Measurements from ENCODE around the gene ZNF503.

The ZNF503 gene

GRCh38 chr10:75400163-75400770, 1.3 kb downstream of the ZNF503 start:
- Histone ChIP-seq H3K4me2 (ENCODE audit: low read length) (no peak overlapping the region), H4K20me1 (ENCODE audit: insufficient read depth, low read length) (no peaks in the 10 kb centered on the region), H3K27me3 (ENCODE audit: low read depth, low read length) (no peaks in the 10 kb centered on the region), H3K36me3 (replicated peaks; ENCODE audit: low read depth, low read length) (no peaks in the 10 kb centered on the region), H3K4me3 (ENCODE audit: low read length) (no peak overlapping the region), H3K9me3 (ENCODE audit: insufficient read depth, low read length) (no peaks in the 10 kb centered on the region), H3K79me2 (ENCODE audit: low read length) (no peaks in the 10 kb centered on the region), H3K27ac (ENCODE audit: low read length) (no peak overlapping the region), H3K9ac (ENCODE audit: low read length) (no peak overlapping the region), H2AFZ (ENCODE audit: low read depth, low read length) (no peak overlapping the region), H3K4me1 (ENCODE audit: low read length) (no peaks in the 10 kb centered on the region)
- no peak for TF ChIP-seq EZH2phosphoT487 (IDR thresholded peaks at IDR 0.05; ENCODE audit: low read depth)
- no peak for TF ChIP-seq CTCF (IDR thresholded peaks at IDR 0.05; ENCODE audit: low read depth, low read length)

- Histone ChIP-seq H3K4me2 (ENCODE audit: low read length) (no peak overlapping the region), H3K4me1 (ENCODE audit: low read length) (no peaks in the 10 kb centered on the region), H3K9me3 (ENCODE audit: insufficient read depth, low read length) (no peaks in the 10 kb centered on the region), H3K36me3 (replicated peaks; ENCODE audit: low read depth, low read length) (no peaks in the 10 kb centered on the region), H4K20me1 (ENCODE audit: insufficient read depth, low read length) (no peaks in the 10 kb centered on the region), H3K27me3 (ENCODE audit: low read depth, low read length) (no peaks in the 10 kb centered on the region), H3K4me3 (ENCODE audit: low read length) (no peak overlapping the region), H2AFZ (ENCODE audit: low read depth, low read length) (no peak overlapping the region), H3K27ac (ENCODE audit: low read length) (no peak overlapping the region), H3K79me2 (ENCODE audit: low read length) (no peaks in the 10 kb centered on the region), H3K9ac (ENCODE audit: low read length) (no peak overlapping the region)
- TF ChIP-seq EZH2phosphoT487 (IDR thresholded peaks at IDR 0.05; ENCODE audit: low read depth) (no peak), CTCF (IDR thresholded peaks at IDR 0.05; ENCODE audit: low read depth, low read length) (no peak)
Measured at GRCh38 chr10:75399461-75400162, 2.0 kb downstream of the ZNF503 start.

- H3K36me3 ChIP-seq (replicated peaks; ENCODE audit: low read depth, low read length): no peaks in the 10 kb centered on the region
- H3K4me2 ChIP-seq (ENCODE audit: low read length): no peak overlapping the region
- no peaks in the 10 kb centered on the region for H4K20me1 ChIP-seq (ENCODE audit: insufficient read depth, low read length)
- H2AFZ ChIP-seq (ENCODE audit: low read depth, low read length): no peak overlapping the region
- no peak overlapping the region for H3K9ac ChIP-seq (ENCODE audit: low read length)
- no peak for TF ChIP-seq EZH2phosphoT487 (IDR thresholded peaks at IDR 0.05; ENCODE audit: low read depth)
- no peak for TF ChIP-seq CTCF (IDR thresholded peaks at IDR 0.05; ENCODE audit: low read depth, low read length)
- no peaks in the 10 kb centered on the region for H3K27me3 ChIP-seq (ENCODE audit: low read depth, low read length)
- no peak overlapping the region for H3K4me3 ChIP-seq (ENCODE audit: low read length)
- no peak overlapping the region for H3K27ac ChIP-seq (ENCODE audit: low read length)
- no peaks in the 10 kb centered on the region for H3K79me2 ChIP-seq (ENCODE audit: low read length)
- no peaks in the 10 kb centered on the region for H3K9me3 ChIP-seq (ENCODE audit: insufficient read depth, low read length)
- no peaks in the 10 kb centered on the region for H3K4me1 ChIP-seq (ENCODE audit: low read length)
Measured at GRCh38 chr10:75398692-75399460, 2.7 kb downstream of the ZNF503 start.

GRCh38 chr10:75398200-75398691, 3.3 kb downstream of the ZNF503 start:
- H3K4me1 ChIP-seq (ENCODE audit: low read length): no peaks in the 10 kb centered on the region
- H3K4me2 ChIP-seq (ENCODE audit: low read length): no peak overlapping the region
- H3K27ac ChIP-seq (ENCODE audit: low read length): no peak overlapping the region
- H3K27me3 ChIP-seq (ENCODE audit: low read depth, low read length): no peaks in the 10 kb centered on the region
- H3K79me2 ChIP-seq (ENCODE audit: low read length): no peaks in the 10 kb centered on the region
- TF ChIP-seq CTCF (IDR thresholded peaks at IDR 0.05; ENCODE audit: low read depth, low read length): no peak
- H3K9ac ChIP-seq (ENCODE audit: low read length): no peak overlapping the region
- H3K36me3 ChIP-seq (replicated peaks; ENCODE audit: low read depth, low read length): no peaks in the 10 kb centered on the region
- H4K20me1 ChIP-seq (ENCODE audit: insufficient read depth, low read length): no peaks in the 10 kb centered on the region
- no peak overlapping the region for H2AFZ ChIP-seq (ENCODE audit: low read depth, low read length)
- no peaks in the 10 kb centered on the region for H3K9me3 ChIP-seq (ENCODE audit: insufficient read depth, low read length)
- H3K4me3 ChIP-seq (ENCODE audit: low read length): no peak overlapping the region

Measured in OCI-LY3 (cell line).